Inflammatory macrophage treated with lipopolysaccharide for 1 hour (primary cell): ENCODE measurements around the gene GAK.

Source experiments
- DNase-seq, 2 donors: peaks; one replicate each; pipeline ENCODE4 v3.0.0-alpha.2; 2020 to 2022

The GAK gene

DNA sequence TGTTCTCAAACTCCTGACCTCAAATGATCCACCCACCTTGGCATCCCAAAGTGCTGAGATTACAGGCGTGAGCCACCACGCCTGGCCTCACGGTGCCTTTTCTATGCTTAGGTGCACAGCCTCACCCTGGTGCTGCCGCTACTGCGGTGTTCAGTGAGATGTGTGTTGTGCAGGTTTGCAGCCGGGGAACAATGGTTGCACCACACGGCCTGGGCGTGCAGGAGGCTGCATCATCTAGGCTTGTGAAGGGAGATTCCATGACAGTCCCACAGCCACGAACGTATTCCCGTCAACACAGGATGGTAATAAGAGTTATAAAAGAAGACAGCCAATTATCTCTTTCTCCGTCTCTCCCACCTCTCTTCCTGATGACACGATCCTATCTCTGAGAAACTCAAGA is 128.2 kb downstream of the GAK start:
- no peak for DNase-seq

DNA sequence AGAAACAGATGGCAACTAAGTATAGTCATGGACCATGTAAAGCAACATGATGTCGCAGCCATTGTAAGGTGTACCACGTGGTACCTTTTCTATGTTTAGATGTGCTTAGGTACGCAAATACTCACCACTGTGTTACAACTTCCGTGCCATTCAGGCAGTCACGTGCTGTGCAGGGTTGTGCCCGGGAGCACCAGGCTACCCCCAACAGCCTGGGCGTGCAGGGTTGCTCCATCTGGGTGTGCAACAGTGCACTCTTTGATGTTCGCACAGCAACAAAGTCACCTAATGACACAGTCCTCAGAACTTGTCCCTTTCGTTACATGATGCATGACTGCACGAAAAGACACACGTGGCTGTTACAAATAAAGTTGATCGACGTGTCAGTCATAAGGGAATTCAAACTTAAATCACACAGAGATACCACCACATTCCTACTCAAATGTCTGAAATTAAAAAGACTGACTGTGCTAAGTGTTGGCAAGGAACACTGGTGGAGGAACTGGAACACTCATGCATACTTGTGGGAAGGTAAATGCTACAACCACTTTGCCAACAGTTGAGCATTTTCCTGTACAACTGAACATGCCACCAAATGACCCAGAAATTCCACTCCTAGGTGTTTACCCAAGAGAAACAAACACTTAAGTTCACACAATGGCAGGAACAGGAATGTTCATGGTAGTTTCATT is 130.5 kb downstream of the GAK start:
- DNase-seq = no peak
